Liver (tissue), 3 donors: ENCODE measurements around the gene KCNQ5.

Experiments used
- EGR1 ChIP-seq, 2 donors: IDR thresholded peaks; 2 replicates each; pipeline ENCODE4 v1.6.1; 2016 to 2018; ENCODE audit warnings: antibody characterized with exemption in 2 of 2, low read depth in 2 of 2
- GABPA ChIP-seq, 2 donors: IDR thresholded peaks in 1 of 2; conservative IDR thresholded peaks in 1 of 2; 2 replicates each; pipeline ENCODE4 v1.6.1; 2016; ENCODE audit warnings: antibody characterized with exemption in 2 of 2, mild to moderate bottlenecking in 1 of 2, moderate library complexity in 1 of 2
- HNF4A ChIP-seq, 2 donors: conservative IDR thresholded peaks; 2 replicates each; pipeline ENCODE4 v1.6.1; 2016; ENCODE audit warnings: antibody characterized with exemption in 2 of 2, mild to moderate bottlenecking in 2 of 2
- HNF4G ChIP-seq: IDR thresholded peaks from 2 replicates; pipeline ENCODE4 v1.6.1; 2016; ENCODE audit warnings: antibody characterized with exemption
- JUND ChIP-seq, 2 donors: IDR thresholded peaks; 2 replicates each; pipeline ENCODE4 v1.6.1; 2016; ENCODE audit warnings: antibody characterized with exemption in 2 of 2
- RAD21 ChIP-seq, 2 donors: IDR thresholded peaks; 2 replicates each; pipeline ENCODE4 v1.6.1; 2016; ENCODE audit warnings: antibody characterized with exemption in 2 of 2, mild to moderate bottlenecking in 2 of 2
- RXRA ChIP-seq, 2 donors: IDR thresholded peaks; 2 replicates each; pipeline ENCODE4 v1.6.1; 2017 to 2018; ENCODE audit warnings: antibody characterized with exemption in 2 of 2, mild to moderate bottlenecking in 1 of 2
- TAF1 ChIP-seq: conservative IDR thresholded peaks from 2 replicates; pipeline ENCODE4 v1.6.1; 2016; ENCODE audit warnings: antibody characterized with exemption, mild to moderate bottlenecking
- TF ChIP-seq, protein P1 (sequence below): fragments of 150-350 bp; IDR thresholded peaks from 2 replicates; pipeline ENCODE4 v1.5.1; 2017; ENCODE audit warnings: improper control_type of control experiment, low read depth, low read length; ENCODE audit not compliant: missing input control
- TF ChIP-seq, protein P2 (sequence below): IDR thresholded peaks from 2 replicates; pipeline ENCODE4 v1.6.1; 2016; ENCODE audit warnings: antibody characterized with exemption
- TF ChIP-seq, protein P3 (sequence below): IDR thresholded peaks from 2 replicates; pipeline ENCODE4 v1.6.1; 2016; ENCODE audit warnings: antibody characterized with exemption, mild to moderate bottlenecking
- TF ChIP-seq, protein P4 (sequence below): IDR thresholded peaks from 2 replicates; pipeline ENCODE4 v1.6.1; 2016; ENCODE audit warnings: antibody characterized with exemption
- donor health status: healthy.
- donor health status: healthy.

DNA sequence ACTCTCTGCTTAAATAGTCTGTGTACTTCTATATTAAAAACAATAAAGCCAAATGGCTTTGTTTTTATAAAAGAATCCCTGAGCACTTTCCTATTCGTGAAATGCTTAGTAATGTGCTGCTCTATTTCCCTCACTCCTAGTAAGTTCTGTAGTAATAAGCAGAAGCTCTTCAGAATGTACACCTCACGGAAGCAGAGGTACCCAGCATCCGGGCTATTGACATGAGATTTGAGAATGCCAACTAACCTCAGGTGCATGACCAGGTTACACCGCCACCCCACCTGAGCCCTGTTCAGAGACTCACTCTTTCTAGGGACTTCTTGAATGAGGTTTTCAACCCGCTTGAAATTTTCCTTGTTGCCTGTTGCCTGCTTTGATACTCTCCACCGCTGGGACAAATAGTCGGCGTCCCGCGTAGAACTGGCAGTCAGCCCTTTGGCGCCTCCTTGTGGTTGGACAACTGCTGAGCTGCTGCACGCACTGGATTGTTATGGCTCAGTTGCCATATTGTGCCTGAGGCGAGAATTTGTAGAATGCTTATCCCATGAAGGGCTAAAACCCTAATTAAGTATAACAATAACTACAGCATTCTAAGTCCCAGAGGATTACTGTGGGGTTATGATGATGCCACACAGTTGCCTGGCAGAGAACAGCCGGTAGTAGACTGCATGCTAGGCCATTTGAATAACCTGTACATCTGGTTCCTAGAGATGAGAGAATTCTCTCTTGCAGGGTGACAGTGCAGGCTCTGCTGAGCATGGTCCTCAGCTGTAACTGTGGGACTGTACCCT lies 508.0 kb downstream of the KCNQ5 start:
- no peak for TF ChIP-seq HNF4G
- TF ChIP-seq, protein P1, sequence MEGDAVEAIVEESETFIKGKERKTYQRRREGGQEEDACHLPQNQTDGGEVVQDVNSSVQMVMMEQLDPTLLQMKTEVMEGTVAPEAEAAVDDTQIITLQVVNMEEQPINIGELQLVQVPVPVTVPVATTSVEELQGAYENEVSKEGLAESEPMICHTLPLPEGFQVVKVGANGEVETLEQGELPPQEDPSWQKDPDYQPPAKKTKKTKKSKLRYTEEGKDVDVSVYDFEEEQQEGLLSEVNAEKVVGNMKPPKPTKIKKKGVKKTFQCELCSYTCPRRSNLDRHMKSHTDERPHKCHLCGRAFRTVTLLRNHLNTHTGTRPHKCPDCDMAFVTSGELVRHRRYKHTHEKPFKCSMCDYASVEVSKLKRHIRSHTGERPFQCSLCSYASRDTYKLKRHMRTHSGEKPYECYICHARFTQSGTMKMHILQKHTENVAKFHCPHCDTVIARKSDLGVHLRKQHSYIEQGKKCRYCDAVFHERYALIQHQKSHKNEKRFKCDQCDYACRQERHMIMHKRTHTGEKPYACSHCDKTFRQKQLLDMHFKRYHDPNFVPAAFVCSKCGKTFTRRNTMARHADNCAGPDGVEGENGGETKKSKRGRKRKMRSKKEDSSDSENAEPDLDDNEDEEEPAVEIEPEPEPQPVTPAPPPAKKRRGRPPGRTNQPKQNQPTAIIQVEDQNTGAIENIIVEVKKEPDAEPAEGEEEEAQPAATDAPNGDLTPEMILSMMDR, result peak; percentile 88
- TF ChIP-seq TAF1, result no peak
- TF ChIP-seq HNF4A (conservative IDR thresholded peaks at IDR 0.05), result no peak
- no peak for TF ChIP-seq EGR1 (IDR thresholded peaks at IDR 0.05; ENCODE audit: low read depth in 2 of 2)
- TF ChIP-seq GABPA (IDR thresholded peaks at IDR 0.05 in 1 of 2, conservative IDR thresholded peaks at IDR 0.05 in 1 of 2), result no peak
- TF ChIP-seq, protein P2, sequence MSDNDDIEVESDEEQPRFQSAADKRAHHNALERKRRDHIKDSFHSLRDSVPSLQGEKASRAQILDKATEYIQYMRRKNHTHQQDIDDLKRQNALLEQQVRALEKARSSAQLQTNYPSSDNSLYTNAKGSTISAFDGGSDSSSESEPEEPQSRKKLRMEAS, result no peak
- TF ChIP-seq, protein P3, sequence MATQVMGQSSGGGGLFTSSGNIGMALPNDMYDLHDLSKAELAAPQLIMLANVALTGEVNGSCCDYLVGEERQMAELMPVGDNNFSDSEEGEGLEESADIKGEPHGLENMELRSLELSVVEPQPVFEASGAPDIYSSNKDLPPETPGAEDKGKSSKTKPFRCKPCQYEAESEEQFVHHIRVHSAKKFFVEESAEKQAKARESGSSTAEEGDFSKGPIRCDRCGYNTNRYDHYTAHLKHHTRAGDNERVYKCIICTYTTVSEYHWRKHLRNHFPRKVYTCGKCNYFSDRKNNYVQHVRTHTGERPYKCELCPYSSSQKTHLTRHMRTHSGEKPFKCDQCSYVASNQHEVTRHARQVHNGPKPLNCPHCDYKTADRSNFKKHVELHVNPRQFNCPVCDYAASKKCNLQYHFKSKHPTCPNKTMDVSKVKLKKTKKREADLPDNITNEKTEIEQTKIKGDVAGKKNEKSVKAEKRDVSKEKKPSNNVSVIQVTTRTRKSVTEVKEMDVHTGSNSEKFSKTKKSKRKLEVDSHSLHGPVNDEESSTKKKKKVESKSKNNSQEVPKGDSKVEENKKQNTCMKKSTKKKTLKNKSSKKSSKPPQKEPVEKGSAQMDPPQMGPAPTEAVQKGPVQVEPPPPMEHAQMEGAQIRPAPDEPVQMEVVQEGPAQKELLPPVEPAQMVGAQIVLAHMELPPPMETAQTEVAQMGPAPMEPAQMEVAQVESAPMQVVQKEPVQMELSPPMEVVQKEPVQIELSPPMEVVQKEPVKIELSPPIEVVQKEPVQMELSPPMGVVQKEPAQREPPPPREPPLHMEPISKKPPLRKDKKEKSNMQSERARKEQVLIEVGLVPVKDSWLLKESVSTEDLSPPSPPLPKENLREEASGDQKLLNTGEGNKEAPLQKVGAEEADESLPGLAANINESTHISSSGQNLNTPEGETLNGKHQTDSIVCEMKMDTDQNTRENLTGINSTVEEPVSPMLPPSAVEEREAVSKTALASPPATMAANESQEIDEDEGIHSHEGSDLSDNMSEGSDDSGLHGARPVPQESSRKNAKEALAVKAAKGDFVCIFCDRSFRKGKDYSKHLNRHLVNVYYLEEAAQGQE, result no peak
- TF ChIP-seq JUND (IDR thresholded peaks at IDR 0.05), result no peak
- TF ChIP-seq RAD21 (IDR thresholded peaks at IDR 0.05), result peak; percentile 85 to 95
- TF ChIP-seq RXRA (IDR thresholded peaks at IDR 0.05), result no peak
- TF ChIP-seq, protein P4, sequence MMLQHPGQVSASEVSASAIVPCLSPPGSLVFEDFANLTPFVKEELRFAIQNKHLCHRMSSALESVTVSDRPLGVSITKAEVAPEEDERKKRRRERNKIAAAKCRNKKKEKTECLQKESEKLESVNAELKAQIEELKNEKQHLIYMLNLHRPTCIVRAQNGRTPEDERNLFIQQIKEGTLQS, result no peak
